Activated CD4-positive, alpha-beta T cell treated with anti-CD3 and anti-CD28 coated beads, Interleukin-2, Interleukin-6, amounts not matched to agents 100 ng/mL and 50 ng/mL, durations not matched to agents 16 hours and 8 hours (primary cell): ENCODE data around the gene RAC3.

Experiments
- DNase-seq: peaks from one replicate; pipeline ENCODE4 v3.0.0-alpha.2; 2020

Gene RAC3

GRCh38 chr17:82077617-82078358 is 46.3 kb downstream of the RAC3 start:
- no peak for DNase-seq

- no peak for DNase-seq
Measured at GRCh38 chr17:82078433-82078832, 47.0 kb downstream of the RAC3 start.

GRCh38 chr17:82079001-82079677 is 47.7 kb downstream of the RAC3 start:
- DNase-seq: no peak

- no peak for DNase-seq
Measured at GRCh38 chr17:82080048-82080788, 48.7 kb downstream of the RAC3 start.

GRCh38 chr17:82080789-82081464 is 49.4 kb downstream of the RAC3 start:
- no peak for DNase-seq

GRCh38 chr17:82081546-82081945 is 50.1 kb downstream of the RAC3 start:
- no peak for DNase-seq

- DNase-seq: no peak
Measured at GRCh38 chr17:82081966-82082365, 50.5 kb downstream of the RAC3 start.

- DNase-seq: no peak
Measured at GRCh38 chr17:82082456-82082855, 51.0 kb downstream of the RAC3 start.

- DNase-seq: no peak
Measured at GRCh38 chr17:82083009-82083408, 51.5 kb downstream of the RAC3 start.
